ENCODE measurements around the gene ACP4.

Gene ACP4

DNA sequence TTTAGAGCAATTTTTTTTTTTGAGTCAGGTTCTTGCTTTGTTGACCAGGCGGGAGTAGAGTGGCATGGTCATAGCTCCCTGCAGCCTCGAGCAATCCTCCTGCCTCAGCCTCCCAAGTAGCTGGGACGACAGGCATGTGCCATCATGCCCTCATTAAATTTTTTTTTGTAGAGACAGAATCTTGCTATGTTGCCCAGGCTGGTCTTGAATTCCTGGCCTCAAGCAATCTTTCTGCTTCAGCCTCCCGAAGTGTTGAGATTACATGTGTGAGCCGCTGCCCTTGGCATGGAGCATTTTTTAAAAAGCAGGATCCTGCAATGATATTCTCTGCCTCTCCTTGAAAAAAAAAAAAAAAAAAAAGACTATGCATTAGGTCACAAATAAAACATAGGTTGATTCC, 14.1 kb upstream of the ACP4 start:
- TF ChIP-seq EZH2phosphoT487 (IDR thresholded peaks at IDR 0.05; ENCODE audit: low read depth) (no peak), CTCF (IDR thresholded peaks at IDR 0.05; ENCODE audit: low read depth, low read length) (no peak)
- Histone ChIP-seq H4K20me1 (ENCODE audit: insufficient read depth, low read length) (no peaks in the 10 kb centered on the region), H3K9ac (ENCODE audit: low read length) (no peak overlapping the region), H3K27ac (ENCODE audit: low read length) (no peak overlapping the region), H3K4me2 (ENCODE audit: low read length) (no peak overlapping the region), H3K36me3 (replicated peaks; ENCODE audit: low read depth, low read length) (no peaks in the 10 kb centered on the region), H3K4me1 (ENCODE audit: low read length) (no peaks in the 10 kb centered on the region), H3K4me3 (ENCODE audit: low read length) (no peak overlapping the region), H3K27me3 (ENCODE audit: low read depth, low read length) (0 out of 2 replicates have a peak, but pooled peaks cover 4% of the 10 kb centered on the region), H2AFZ (ENCODE audit: low read depth, low read length) (no peak overlapping the region), H3K9me3 (ENCODE audit: insufficient read depth, low read length) (no peaks in the 10 kb centered on the region), H3K79me2 (ENCODE audit: low read length) (no peaks in the 10 kb centered on the region)

- no peak overlapping the region for H3K9ac ChIP-seq (ENCODE audit: low read length)
- no peaks in the 10 kb centered on the region for H3K36me3 ChIP-seq (replicated peaks; ENCODE audit: low read depth, low read length)
- no peak overlapping the region for H3K4me2 ChIP-seq (ENCODE audit: low read length)
- TF ChIP-seq EZH2phosphoT487 (IDR thresholded peaks at IDR 0.05; ENCODE audit: low read depth) (no peak), CTCF (IDR thresholded peaks at IDR 0.05; ENCODE audit: low read depth, low read length) (no peak)
- 0 out of 2 replicates have a peak, but pooled peaks cover 4% of the 10 kb centered on the region for H3K27me3 ChIP-seq (ENCODE audit: low read depth, low read length)
- no peaks in the 10 kb centered on the region for H4K20me1 ChIP-seq (ENCODE audit: insufficient read depth, low read length)
- H3K79me2 ChIP-seq (ENCODE audit: low read length): no peaks in the 10 kb centered on the region
- H3K9me3 ChIP-seq (ENCODE audit: insufficient read depth, low read length): no peaks in the 10 kb centered on the region
- H2AFZ ChIP-seq (ENCODE audit: low read depth, low read length): no peak overlapping the region
- H3K4me3 ChIP-seq (ENCODE audit: low read length): no peak overlapping the region
- no peaks in the 10 kb centered on the region for H3K4me1 ChIP-seq (ENCODE audit: low read length)
- H3K27ac ChIP-seq (ENCODE audit: low read length): no peak overlapping the region
These were observed 13.0 kb upstream of the ACP4 start for GRCh38 chr19:50777261-50777660.

DNA sequence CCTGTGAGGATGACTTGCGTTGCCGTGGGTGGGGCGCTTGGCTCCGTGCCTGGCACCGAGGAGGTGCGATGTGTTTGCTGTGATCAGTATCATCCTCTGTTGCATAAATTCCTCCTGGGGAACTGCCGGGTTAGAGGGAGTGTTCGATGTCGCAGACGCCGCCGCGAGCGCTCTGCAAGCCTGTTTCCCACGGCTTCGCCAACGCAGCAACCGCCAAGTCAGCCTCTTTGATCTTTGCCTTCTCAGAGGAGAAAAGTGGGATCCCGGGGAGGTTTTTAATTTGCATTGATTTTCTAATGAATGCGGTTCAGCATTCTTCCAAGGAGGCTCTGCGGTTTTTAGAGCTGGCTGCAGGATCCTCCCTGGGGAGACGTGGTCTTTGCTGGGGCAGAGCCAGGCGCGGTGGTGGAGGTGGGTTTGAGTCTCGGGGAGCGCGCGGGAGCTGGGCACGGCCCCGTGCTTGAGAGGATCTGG, 12.3 kb upstream of the ACP4 start:
- TF ChIP-seq EZH2phosphoT487 (IDR thresholded peaks at IDR 0.05; ENCODE audit: low read depth): no peak
- no peak overlapping the region for H3K4me3 ChIP-seq (ENCODE audit: low read length)
- H3K4me2 ChIP-seq (ENCODE audit: low read length): no peak overlapping the region

GRCh38 chr19:50778906-50779430, 11.2 kb upstream of the ACP4 start:
- Histone ChIP-seq H3K9ac (ENCODE audit: low read length) (no peak overlapping the region), H3K4me3 (ENCODE audit: low read length) (no peak overlapping the region), H3K27me3 (ENCODE audit: low read depth, low read length) (peaks cover 9% of the 10 kb centered on the region; the same call in 1 of the 2 replicates), H3K4me1 (ENCODE audit: low read length) (no peaks in the 10 kb centered on the region; the same call in 1 of the 2 replicates), H3K27ac (ENCODE audit: low read length) (no peak overlapping the region), H2AFZ (ENCODE audit: low read depth, low read length) (no peak overlapping the region), H4K20me1 (ENCODE audit: insufficient read depth, low read length) (no peaks in the 10 kb centered on the region), H3K4me2 (ENCODE audit: low read length) (no peak overlapping the region), H3K36me3 (replicated peaks; ENCODE audit: low read depth, low read length) (no peaks in the 10 kb centered on the region), H3K9me3 (ENCODE audit: insufficient read depth, low read length) (no peaks in the 10 kb centered on the region), H3K79me2 (ENCODE audit: low read length) (no peaks in the 10 kb centered on the region)
- TF ChIP-seq EZH2phosphoT487 (IDR thresholded peaks at IDR 0.05; ENCODE audit: low read depth) (no peak), CTCF (IDR thresholded peaks at IDR 0.05; ENCODE audit: low read depth, low read length) (no peak)

More for the DNA sequence above, 12.3 kb upstream of the ACP4 start:
- Histone ChIP-seq H3K27me3 (ENCODE audit: low read depth, low read length) (peaks cover 9% of the 10 kb centered on the region; the same call in 1 of the 2 replicates), H3K79me2 (ENCODE audit: low read length) (no peaks in the 10 kb centered on the region), H3K36me3 (replicated peaks; ENCODE audit: low read depth, low read length) (no peaks in the 10 kb centered on the region), H2AFZ (ENCODE audit: low read depth, low read length) (no peak overlapping the region), H3K9ac (ENCODE audit: low read length) (no peak overlapping the region), H3K27ac (ENCODE audit: low read length) (no peak overlapping the region), H4K20me1 (ENCODE audit: insufficient read depth, low read length) (no peaks in the 10 kb centered on the region), H3K4me1 (ENCODE audit: low read length) (no peaks in the 10 kb centered on the region), H3K9me3 (ENCODE audit: insufficient read depth, low read length) (no peaks in the 10 kb centered on the region)

Measured in OCI-LY3 (cell line).